COR-L47 (cell line): ENCODE measurements around the gene SCCPDH.
"Not testable (repeated sequence)": the region's sequence is repeated elsewhere in the genome, so short reads cannot be mapped to it uniquely, and the experiment has no call there.

Experiments used
- DNase-seq: peaks from one replicate; lab custom pipeline; 2025; lab: John Stamatoyannopoulos, UW

SCCPDH gene

GRCh38 chr1:246800756-246801155 is 76.5 kb downstream of the SCCPDH start:
- no peak for DNase-seq

- DNase-seq, result no peak
Observed at GRCh38 chr1:246801241-246802020, 77.2 kb downstream of the SCCPDH start.

- no peak for DNase-seq
Observed at GRCh38 chr1:246803373-246803772, 79.2 kb downstream of the SCCPDH start.

- no peak for DNase-seq
Observed at GRCh38 chr1:246803883-246804282, 79.7 kb downstream of the SCCPDH start.

GRCh38 chr1:246805135-246805716 is 81.0 kb downstream of the SCCPDH start:
- peak; percentile 10 for DNase-seq

GRCh38 chr1:246809473-246809872 is 85.3 kb downstream of the SCCPDH start:
- no peak for DNase-seq

GRCh38 chr1:246811985-246812384 is 87.8 kb downstream of the SCCPDH start:
- DNase-seq, result no peak

GRCh38 chr1:246813325-246813724 is 89.1 kb downstream of the SCCPDH start:
- DNase-seq, result not testable (repeated sequence)

- no peak for DNase-seq
Observed at GRCh38 chr1:246814890-246815289, 90.7 kb downstream of the SCCPDH start.

- DNase-seq, result no peak
Observed at GRCh38 chr1:246815693-246816270, 91.6 kb downstream of the SCCPDH start.
